Measurements from ENCODE around the gene RASAL2.
A peak's percentile ranks its signal among the peaks of the same experiment; 100 is the strongest.
"Not testable (repeated sequence)": the region's sequence is repeated elsewhere in the genome, so short reads cannot be mapped to it uniquely, and the experiment has no call there.

The RASAL2 gene

DNA sequence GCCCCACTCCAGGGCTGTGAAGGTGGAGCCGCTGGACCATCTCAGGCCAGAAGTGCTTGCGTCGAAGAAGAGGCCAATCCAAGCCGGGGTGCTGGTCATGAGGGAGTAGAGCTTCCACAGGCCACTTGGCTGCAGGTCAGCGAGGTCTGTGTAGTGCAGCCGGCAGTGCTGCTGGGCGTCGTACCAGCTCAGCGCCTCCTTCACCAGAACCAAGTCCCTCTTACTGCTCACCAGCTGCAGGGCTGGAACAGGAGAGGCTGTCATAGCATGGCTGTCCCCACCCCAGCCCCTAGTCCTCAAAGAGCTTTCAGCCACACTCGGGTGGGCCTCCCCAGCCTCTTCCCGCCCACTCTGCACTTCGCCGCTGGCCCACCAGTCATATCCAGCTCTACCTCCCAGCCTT lies 400.7 kb downstream of the RASAL2 start:
- DNase-seq (ENCODE audit: low spot score) = no peak

GRCh38 chr1:178495158-178495557 lies 401.3 kb downstream of the RASAL2 start:
- no peak for DNase-seq (ENCODE audit: low spot score)

GRCh38 chr1:178495741-178496409 lies 402.0 kb downstream of the RASAL2 start:
- no peak for DNase-seq (ENCODE audit: low spot score)

DNA sequence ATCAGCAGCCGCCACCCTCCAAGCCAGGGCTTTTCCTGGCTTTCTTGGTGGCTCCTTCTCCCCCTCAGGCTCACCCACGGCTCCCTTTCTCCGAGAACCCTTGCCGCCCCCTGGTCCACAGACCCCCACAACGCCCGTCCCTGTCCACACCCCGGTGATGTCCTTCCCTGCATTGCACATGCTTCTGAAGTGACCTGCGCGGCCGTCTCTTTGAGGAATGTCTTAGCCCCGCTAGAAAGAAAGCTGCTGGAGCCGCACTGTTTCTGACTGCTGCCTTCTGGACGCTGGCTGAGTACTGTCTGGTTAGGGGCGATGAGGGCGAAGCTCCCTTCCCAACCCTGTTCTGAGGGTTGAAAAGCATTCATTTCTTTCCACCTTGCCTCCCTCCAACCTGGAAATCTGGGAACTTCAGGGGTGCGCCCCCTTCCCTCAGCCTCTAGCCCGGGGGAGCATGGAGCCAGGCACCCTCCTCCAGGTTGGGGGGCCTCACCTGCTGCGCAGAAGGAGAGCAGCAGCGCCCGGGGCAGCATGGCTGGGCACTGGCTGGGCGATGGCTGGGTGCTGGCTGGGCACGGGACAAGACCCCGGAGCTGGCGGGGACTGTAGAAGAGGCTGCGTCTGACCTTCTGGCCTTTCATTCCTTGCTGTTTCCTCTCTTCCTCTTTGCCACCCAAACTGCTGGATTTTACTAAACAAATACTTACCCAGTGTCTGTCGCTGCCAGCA lies 402.7 kb downstream of the RASAL2 start, which contains the start of gene CLEC20A:
TSS of gene CLEC20A (minus strand) at position 555 of the 726 bp plus-strand sequence. CDS start at position 530, 25 bp downstream.
- DNase-seq (ENCODE audit: low spot score) = no peak

- DNase-seq (ENCODE audit: low spot score) = no peak
Observed at GRCh38 chr1:178497903-178498478, 404.1 kb downstream of the RASAL2 start.

DNA sequence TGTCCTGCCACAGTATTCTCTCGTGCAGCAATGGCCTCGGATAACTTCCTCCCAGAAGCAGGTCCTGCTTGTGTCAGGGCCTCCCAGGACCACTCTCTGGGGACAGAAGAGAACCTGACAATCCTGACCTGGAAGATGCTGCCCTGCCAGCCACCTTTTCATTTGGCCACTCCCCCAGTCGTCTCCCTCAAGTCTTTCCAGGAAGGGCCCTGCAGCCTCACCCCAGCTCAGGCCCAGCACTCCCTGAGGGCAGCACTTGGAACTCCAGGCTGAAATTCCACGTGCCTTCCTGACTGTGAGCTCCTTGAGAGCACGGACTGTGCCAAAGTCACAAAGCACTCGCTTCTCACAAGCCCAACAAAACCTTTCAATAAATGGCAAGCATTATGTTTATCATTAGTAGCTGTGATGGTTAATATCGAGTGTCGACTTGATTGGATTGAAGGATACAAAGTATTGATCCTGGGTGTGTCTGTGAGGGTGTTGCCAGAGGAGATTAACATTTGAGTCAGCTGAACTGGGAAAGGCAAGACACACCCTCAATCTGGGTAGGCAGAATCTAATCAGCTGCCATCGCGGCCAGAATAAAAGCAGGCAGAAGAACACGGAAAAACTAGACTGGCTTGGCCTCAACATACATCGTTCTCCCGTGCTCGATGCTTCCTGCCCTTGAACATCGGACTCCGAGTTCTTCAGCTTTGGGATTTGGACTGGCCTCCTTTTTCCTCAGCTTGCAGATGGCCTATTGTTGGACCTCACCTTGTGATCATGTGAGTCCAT lies 405.2 kb downstream of the RASAL2 start:
- DNase-seq (ENCODE audit: low spot score) = no peak

DNA sequence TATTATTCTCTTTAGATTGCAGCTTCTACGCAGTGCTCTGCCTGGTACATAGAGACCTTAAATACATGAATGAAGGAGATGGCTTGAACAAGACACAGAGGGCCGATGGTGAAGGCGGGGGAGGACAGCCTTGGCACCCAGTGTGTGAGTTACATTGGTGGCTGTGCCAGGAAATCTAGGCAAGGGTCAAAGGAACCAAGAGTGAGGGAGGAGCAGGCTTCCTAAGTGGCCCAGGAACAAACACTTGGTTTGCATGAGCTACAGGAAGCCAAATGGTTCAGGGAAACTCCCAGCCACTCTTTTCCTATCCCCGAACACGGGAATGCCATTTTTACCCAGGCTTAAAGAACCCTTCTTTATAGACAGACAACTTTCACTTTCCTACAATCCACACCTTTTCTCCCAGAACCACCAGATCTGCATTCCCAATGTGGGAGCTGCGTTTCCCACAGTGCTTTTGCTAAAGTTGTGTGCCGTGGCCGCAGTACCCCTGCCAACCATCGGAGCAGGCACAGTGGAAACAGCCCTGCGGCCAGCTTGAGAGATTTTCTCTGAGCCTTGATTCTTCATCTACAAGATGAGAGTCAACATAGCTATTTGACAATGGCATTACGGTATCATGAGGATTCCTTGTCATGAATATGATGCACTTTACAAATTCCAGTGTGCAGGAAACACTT lies 406.3 kb downstream of the RASAL2 start:
- DNase-seq (ENCODE audit: low spot score) = peak; percentile 65

GRCh38 chr1:178500936-178501554 lies 407.1 kb downstream of the RASAL2 start:
- DNase-seq (ENCODE audit: low spot score) = no peak

DNA sequence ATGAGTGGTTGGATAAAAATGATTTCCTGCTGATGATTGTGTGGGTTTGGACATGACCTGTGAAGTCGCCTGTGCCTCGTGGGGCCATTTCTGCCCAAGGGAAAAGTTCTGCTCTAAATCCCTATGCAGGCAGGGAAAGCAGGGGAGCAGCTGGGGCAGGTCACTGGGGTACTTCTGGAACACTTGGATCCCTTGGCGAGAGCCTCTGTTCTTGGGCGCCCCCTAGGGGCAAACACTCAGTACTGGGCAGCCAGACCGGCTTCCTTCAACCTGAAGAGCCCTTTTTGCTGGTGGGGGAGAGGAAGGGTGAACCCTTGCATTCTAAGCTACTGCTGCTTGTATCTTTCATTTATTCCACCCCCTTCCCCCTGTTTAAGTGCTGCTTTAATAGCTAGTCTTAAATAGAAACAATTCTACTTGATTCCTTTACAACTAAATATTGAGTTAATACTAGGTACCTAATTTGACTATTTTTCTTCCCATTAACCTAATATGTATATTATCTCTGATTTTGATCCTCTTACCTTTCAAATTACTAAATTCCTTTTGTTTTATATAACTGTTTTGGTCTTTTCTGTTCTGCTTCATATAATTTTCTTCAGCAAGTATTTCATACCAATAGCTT lies 407.9 kb downstream of the RASAL2 start:
- DNase-seq (ENCODE audit: low spot score) = peak; percentile 91

DNA sequence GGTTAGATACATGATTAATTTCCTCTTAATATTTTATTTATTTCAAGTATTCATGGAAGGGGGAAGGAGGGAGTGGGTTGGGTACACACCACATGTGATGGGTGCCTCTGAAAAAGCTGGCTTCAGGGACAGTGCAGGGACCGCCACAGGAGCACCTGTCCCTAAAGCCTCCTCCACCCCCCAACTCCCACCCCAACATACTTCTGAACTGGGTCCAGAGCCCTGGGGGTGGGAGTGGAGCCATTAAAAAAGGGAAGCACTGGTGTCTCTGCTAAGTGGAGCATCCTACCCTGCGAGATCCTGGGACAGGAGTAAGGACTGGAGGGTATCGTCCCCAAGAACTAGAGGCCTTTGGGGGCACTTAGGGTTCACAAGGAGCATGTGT lies 408.4 kb downstream of the RASAL2 start:
- DNase-seq (ENCODE audit: low spot score) = no peak

DNA sequence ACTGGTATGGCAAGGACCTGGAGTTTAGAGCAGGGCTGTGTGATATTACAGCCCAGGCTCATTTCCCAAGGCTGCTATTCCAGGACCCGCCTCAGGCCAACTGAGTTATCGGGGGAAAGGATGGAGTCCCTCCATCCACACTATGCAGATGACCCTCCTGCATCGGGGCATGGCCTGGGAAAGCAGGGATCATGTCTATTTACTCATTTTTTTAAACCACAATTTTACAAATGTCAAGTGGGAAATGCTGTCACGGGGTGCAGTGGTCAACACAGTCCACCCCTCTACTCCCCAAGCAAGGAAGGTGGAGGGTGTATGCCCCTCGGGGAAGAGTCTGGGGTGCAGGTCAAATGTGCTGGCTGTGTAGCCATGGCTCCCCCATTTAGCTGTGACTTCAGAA lies 409.0 kb downstream of the RASAL2 start:
- no peak for DNase-seq (ENCODE audit: low spot score)

GRCh38 chr1:178503316-178503715 lies 409.4 kb downstream of the RASAL2 start:
- not testable (repeated sequence) for DNase-seq (ENCODE audit: low spot score)

- DNase-seq (ENCODE audit: low spot score) = no peak
Observed at GRCh38 chr1:178503849-178504248, 409.9 kb downstream of the RASAL2 start.

DNA sequence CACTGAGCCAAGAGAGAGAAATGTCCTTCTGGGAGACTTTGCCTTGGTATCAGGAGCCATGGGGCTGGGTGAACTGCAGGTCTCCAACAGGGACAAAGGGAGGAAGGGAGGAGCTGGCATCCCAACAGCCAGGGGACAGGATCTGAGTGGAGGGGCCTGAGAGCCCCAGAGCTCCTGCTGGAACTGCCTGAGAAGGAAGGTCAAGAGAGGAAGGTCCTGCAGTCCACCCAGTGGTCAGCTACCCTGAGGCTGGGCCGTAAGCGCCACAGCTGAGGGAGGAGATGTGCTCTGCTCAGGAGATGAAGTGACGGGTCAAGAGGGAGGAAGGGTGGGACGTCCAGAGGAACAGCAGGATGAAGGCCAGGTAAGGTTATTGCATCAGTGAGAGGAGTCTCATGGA lies 410.4 kb downstream of the RASAL2 start:
- no peak for DNase-seq (ENCODE audit: low spot score)

DNA sequence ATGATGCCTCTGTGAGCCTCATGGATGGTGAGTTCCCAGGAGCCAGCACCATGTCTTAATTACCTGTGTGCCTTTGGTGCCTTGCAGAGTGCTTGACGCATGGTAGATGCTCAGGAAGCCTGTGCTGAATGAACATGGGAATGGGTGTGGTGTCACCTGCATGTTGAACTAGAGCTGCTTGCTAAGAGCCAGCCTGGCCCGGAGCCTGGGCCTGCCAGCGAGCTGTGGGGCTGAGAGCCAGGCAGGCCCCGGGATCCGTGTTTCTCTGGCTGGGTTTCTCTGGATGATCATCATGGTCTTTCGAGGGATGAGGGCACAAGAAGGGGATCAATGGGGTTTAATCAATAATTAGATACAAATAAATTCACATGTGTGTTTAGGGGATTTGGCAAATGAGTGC lies 412.3 kb downstream of the RASAL2 start:
- no peak for DNase-seq (ENCODE audit: low spot score)

GRCh38 chr1:178506669-178507068 lies 412.8 kb downstream of the RASAL2 start:
- no peak for DNase-seq (ENCODE audit: low spot score)

GRCh38 chr1:178509414-178510007 lies 415.6 kb downstream of the RASAL2 start:
- DNase-seq (ENCODE audit: low spot score) = no peak

DNA sequence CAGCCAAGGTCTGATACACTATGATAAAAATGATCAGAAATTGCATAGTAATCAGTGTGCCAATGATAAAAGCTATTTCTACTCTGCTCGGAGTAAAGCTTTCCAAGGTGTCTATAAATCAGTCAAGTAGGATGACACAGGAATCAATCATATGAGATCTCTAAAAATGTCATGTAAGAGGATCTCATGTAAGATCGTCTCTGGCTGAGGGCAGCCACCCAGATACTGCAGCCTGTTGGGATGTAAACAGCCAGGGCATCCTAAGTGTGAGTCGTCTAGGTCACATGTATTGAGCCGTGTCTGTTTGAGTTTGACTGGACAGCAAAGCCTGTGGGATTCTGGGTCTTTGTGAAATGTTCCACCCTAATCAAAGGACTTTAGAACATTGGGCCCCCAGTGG lies 416.3 kb downstream of the RASAL2 start:
- DNase-seq (ENCODE audit: low spot score) = no peak

DNA sequence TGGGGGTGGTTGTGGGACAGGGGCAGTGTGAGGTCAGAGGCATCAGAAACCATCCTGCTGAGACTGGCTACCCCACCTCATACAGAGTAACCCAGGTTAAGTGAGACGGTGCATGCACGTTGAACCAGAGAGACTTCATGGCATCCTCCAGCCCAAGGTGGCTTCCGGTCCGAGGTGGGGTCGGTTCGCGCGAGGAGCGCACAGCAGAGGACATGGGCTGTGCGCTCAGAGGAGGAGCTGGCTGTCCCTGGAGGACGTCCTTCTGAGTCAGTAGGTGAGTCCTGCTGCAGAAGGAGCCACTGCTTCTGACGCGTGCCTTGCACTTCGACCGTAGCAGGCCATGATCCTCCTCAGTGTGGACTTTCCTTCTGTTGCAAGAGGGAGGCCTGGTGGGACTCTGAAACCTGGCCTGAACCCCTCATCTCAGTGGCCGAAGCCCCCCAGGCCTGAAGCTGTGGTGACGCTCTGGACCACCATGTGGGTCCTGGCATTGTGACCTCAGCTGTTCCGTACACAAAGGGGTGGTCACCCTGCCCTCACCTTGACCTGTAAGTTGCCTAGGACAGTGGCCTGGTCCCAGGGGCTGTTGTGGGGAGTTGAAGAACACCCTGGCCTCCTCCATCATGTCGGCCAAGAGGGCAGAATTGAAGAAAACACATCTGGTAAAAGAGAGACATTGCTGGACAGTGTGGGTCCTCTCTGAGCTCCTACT lies 418.8 kb downstream of the RASAL2 start, which contains the start of gene TEX35:
TSS of gene TEX35 (plus strand) at position 544 of the 712 bp plus-strand sequence. CDS start at position 624, 80 bp downstream.
- DNase-seq (ENCODE audit: low spot score) = no peak
